Activated CD4-positive, alpha-beta T cell treated with anti-CD3 and anti-CD28 coated beads, Interleukin-10, Interleukin-2, amounts not matched to agents 100 ng/mL and 50 ng/mL, durations not matched to agents 16 hours and 8 hours (primary cell): Measurements from ENCODE around the gene LRIG3.
"Not testable (repeated sequence)": the region's sequence is repeated elsewhere in the genome, so short reads cannot be mapped to it uniquely, and the experiment has no call there.

Experiments used
- DNase-seq: peaks from one replicate; pipeline ENCODE4 v3.0.0-alpha.2; 2020

Gene LRIG3

GRCh38 chr12:58901664-58902063 is 18.6 kb downstream of the LRIG3 start:
- DNase-seq, result no peak

GRCh38 chr12:58897969-58898368 is 22.3 kb downstream of the LRIG3 start:
- DNase-seq, result no peak

GRCh38 chr12:58896278-58896677 is 24.0 kb downstream of the LRIG3 start:
- no peak for DNase-seq

GRCh38 chr12:58895053-58895452 is 25.3 kb downstream of the LRIG3 start:
- DNase-seq, result no peak

- no peak for DNase-seq
Observed at GRCh38 chr12:58894040-58894439, 26.3 kb downstream of the LRIG3 start.

- DNase-seq, result no peak
Observed at GRCh38 chr12:58893495-58893894, 26.8 kb downstream of the LRIG3 start.

GRCh38 chr12:58889557-58889956 is 30.7 kb downstream of the LRIG3 start:
- DNase-seq, result no peak

GRCh38 chr12:58888131-58888783 is 32.0 kb downstream of the LRIG3 start:
- DNase-seq, result no peak

- no peak for DNase-seq
Observed at GRCh38 chr12:58887068-58887467, 33.2 kb downstream of the LRIG3 start.

- DNase-seq, result no peak
Observed at GRCh38 chr12:58886474-58886873, 33.8 kb downstream of the LRIG3 start.

GRCh38 chr12:58884916-58885315 is 35.4 kb downstream of the LRIG3 start:
- DNase-seq, result no peak

- DNase-seq, result no peak
Observed at GRCh38 chr12:58883576-58884334, 36.5 kb downstream of the LRIG3 start.

GRCh38 chr12:58882826-58883225 is 37.5 kb downstream of the LRIG3 start:
- no peak for DNase-seq

GRCh38 chr12:58881816-58882215 is 38.5 kb downstream of the LRIG3 start:
- no peak for DNase-seq

- no peak for DNase-seq
Observed at GRCh38 chr12:58880639-58881038, 39.7 kb downstream of the LRIG3 start.

GRCh38 chr12:58877243-58877743 is 43.0 kb downstream of the LRIG3 start:
- no peak for DNase-seq

GRCh38 chr12:58873496-58873895 is 46.8 kb downstream of the LRIG3 start:
- no peak for DNase-seq

- DNase-seq, result no peak
Observed at GRCh38 chr12:58871556-58871955, 48.7 kb downstream of the LRIG3 start.

- DNase-seq, result no peak
Observed at GRCh38 chr12:58870595-58870994, 49.7 kb downstream of the LRIG3 start.

GRCh38 chr12:58860788-58861240 is 59.5 kb downstream of the LRIG3 start:
- DNase-seq, result no peak

- DNase-seq, result no peak
Observed at GRCh38 chr12:58860056-58860787, 60.1 kb downstream of the LRIG3 start.

- DNase-seq, result no peak
Observed at GRCh38 chr12:58858030-58858429, 62.3 kb downstream of the LRIG3 start.

- not testable (repeated sequence) for DNase-seq
Observed at GRCh38 chr12:58857206-58857605, 63.1 kb downstream of the LRIG3 start.

GRCh38 chr12:58855630-58856029 is 64.7 kb downstream of the LRIG3 start:
- not testable (repeated sequence) for DNase-seq
